Measurements from ENCODE around the gene DSP. TPM values are rescaled to one million over a fixed set of nuclear protein-coding genes. Genes with fewer than 3 reads are reported as not detected.

DSP gene
- total RNA-seq, 4 donors from 2014 or later, result 56.9 to 243 (median 187) TPM

DNA sequence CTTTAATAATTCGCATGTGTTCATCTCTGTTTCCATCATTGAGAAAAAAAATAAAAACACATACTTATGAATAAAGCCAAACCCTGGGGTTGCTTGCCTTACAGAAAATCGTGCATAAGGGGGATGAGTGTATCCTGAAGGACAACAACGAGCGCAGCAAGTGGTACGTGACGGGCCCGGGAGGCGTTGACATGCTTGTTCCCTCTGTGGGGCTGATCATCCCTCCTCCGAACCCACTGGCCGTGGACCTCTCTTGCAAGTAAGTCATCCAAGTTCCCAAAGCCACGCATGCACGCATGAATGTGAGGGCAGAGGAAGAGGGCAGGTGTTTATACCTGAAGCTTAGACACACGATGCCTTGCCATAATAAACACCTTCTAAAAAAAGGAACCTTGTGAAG lies 27.6 kb downstream of the DSP start:
- Histone ChIP-seq H3K27me3 (no peaks in the 10 kb centered on the region), H3K4me3 (no peak overlapping the region), H3K27ac (no peak overlapping the region), H3K36me3 (peaks cover 0 to 92% (median 0%) of the 10 kb centered on the region in 3 donors), H3K9me3 (no peaks in the 10 kb centered on the region), H3K4me1 (no peaks in the 10 kb centered on the region)
- DNase-seq, result no peak
- TF ChIP-seq CTCF (IDR thresholded peaks at IDR 0.05) (no peak), POLR2A (IDR thresholded peaks at IDR 0.05) (no peak)

- DNase-seq, result no peak
- H3K36me3 ChIP-seq, result peaks cover 0 to 93% (median 7%) of the 10 kb centered on the region in 3 donors
Observed at GRCh38 chr6:7572213-7572943, 30.9 kb downstream of the DSP start.

GRCh38 chr6:7574500-7574899 lies 33.0 kb downstream of the DSP start:
- H3K4me3 ChIP-seq, result no peak overlapping the region
- no peaks in the 10 kb centered on the region for H3K9me3 ChIP-seq
- DNase-seq, result no peak
- no peaks in the 10 kb centered on the region for H3K27me3 ChIP-seq
- no peaks in the 10 kb centered on the region for H3K4me1 ChIP-seq
- H3K36me3 ChIP-seq, result peaks cover 0 to 85% (median 7%) of the 10 kb centered on the region in 3 donors
- no peak overlapping the region for H3K27ac ChIP-seq
- TF ChIP-seq POLR2A (IDR thresholded peaks at IDR 0.05) (no peak), CTCF (IDR thresholded peaks at IDR 0.05) (no peak)

More at GRCh38 chr6:7572213-7572943, 30.9 kb downstream of the DSP start:
- Histone ChIP-seq H3K4me1 (no peaks in the 10 kb centered on the region), H3K4me3 (no peak overlapping the region), H3K27ac (no peak overlapping the region), H3K9me3 (no peaks in the 10 kb centered on the region), H3K27me3 (no peaks in the 10 kb centered on the region)
- TF ChIP-seq POLR2A (IDR thresholded peaks at IDR 0.05) (no peak), CTCF (IDR thresholded peaks at IDR 0.05) (no peak)

DNA sequence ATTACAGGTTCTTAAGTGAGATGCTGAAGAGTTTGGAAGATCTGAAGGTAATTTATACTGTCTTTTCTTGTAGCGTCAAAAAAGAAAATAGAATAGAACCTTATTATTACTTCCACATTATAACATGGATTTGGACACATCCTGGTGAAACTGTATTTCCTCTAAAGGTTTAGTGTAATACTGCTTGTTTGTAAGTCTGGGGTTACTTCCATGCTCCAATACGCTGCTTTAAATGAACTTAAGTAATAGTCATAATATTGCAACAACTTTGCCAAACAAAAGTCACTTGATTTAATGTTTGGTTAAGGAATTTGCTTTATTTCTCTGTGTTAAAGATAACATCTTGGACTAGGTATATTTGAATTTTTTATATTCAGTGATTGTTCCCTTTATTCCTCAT lies 37.0 kb downstream of the DSP start:
- Histone ChIP-seq H3K36me3 (peaks cover 0 to 80% (median 7%) of the 10 kb centered on the region in 3 donors), H3K27ac (no peak overlapping the region), H3K27me3 (no peaks in the 10 kb centered on the region), H3K9me3 (no peaks in the 10 kb centered on the region), H3K4me3 (no peak overlapping the region), H3K4me1 (no peaks in the 10 kb centered on the region)
- TF ChIP-seq POLR2A (IDR thresholded peaks at IDR 0.05) (no peak), CTCF (IDR thresholded peaks at IDR 0.05) (no peak)
- DNase-seq, result no peak

DNA sequence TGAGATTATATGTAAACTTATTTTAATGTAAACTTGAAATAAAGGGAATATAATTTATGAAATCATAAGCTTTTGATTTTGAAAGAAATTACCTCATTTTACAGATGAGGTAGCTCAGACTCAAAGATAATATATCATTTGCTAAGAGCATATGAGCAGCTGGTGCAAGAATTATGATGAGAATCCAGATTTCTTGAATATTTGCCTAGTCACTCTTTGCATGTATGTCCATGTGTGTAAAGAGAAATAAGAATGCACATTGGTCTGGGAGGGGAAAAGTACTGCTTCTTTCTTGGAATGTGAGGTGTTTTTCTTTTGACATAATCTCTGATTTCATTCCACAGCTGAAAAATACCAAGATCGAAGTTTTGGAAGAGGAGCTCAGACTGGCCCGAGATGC lies 37.5 kb downstream of the DSP start:
- no peak overlapping the region for H3K27ac ChIP-seq
- H3K4me1 ChIP-seq, result no peaks in the 10 kb centered on the region
- no peaks in the 10 kb centered on the region for H3K9me3 ChIP-seq
- no peak overlapping the region for H3K4me3 ChIP-seq
- peaks cover 0 to 83% (median 7%) of the 10 kb centered on the region in 3 donors for H3K36me3 ChIP-seq
- no peaks in the 10 kb centered on the region for H3K27me3 ChIP-seq
- no peak for DNase-seq
- no peak for TF ChIP-seq CTCF (IDR thresholded peaks at IDR 0.05)
- no peak for TF ChIP-seq POLR2A (IDR thresholded peaks at IDR 0.05)
